ENCODE results near the gene INPP4A.
A peak's percentile ranks its signal among the peaks of the same experiment; 100 is the strongest.

INPP4A gene

DNA sequence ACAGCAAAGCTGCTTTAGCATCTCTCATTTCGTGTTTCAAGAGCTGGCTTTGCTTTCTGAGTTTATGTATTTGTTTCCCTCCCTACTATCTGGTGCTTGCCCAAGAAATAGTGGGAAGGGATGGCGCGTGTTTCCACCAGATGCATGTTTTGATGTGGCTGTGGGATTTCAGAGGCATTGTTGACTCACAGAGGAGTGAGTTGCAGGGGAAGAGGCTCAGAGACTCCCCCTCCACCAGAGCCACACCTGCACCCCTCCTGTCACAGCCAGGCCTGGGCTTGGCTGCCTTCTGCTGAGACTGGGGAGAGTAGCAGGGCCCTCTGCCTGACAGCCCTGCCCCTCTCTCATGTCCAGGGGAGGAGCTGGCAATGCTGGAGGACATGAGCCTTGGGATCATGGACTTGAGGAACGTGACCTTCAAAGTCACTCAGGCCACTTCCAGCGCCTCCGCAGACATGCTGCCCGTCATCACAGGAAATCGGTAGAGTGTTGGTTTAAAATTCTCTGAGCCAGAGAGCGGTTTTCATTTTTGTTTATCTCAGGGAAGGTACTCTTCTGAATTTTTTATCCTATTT is 120.7 kb downstream of the INPP4A start:
- DNase-seq: no peak
- in situ Hi-C loops (cut with HindIII; ENCODE audit: low pct_ligation_motif_present, low sequenced_read_pairs): no loop called here
- H3K36me3 ChIP-seq (replicated peaks): peaks cover 5% of the 10 kb centered on the region
- no peaks in the 10 kb centered on the region for H3K27me3 ChIP-seq (replicated peaks)
- H3K4me3 ChIP-seq (ENCODE audit: low read depth, low read length): no peak overlapping the region
- no peak overlapping the region for H3K27ac ChIP-seq
- TF ChIP-seq, protein P1, sequence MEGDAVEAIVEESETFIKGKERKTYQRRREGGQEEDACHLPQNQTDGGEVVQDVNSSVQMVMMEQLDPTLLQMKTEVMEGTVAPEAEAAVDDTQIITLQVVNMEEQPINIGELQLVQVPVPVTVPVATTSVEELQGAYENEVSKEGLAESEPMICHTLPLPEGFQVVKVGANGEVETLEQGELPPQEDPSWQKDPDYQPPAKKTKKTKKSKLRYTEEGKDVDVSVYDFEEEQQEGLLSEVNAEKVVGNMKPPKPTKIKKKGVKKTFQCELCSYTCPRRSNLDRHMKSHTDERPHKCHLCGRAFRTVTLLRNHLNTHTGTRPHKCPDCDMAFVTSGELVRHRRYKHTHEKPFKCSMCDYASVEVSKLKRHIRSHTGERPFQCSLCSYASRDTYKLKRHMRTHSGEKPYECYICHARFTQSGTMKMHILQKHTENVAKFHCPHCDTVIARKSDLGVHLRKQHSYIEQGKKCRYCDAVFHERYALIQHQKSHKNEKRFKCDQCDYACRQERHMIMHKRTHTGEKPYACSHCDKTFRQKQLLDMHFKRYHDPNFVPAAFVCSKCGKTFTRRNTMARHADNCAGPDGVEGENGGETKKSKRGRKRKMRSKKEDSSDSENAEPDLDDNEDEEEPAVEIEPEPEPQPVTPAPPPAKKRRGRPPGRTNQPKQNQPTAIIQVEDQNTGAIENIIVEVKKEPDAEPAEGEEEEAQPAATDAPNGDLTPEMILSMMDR (IDR thresholded peaks at IDR 0.05; ENCODE audit: low read depth, low read length, missing control alignments): no peak

- no peak overlapping the region for H3K27ac ChIP-seq
- H3K4me3 ChIP-seq (ENCODE audit: low read depth, low read length): no peak overlapping the region
- H3K27me3 ChIP-seq (replicated peaks): no peaks in the 10 kb centered on the region
- in situ Hi-C loops (cut with HindIII; ENCODE audit: low pct_ligation_motif_present, low sequenced_read_pairs): no loop called here
- DNase-seq: no peak
- TF ChIP-seq, protein P1 (IDR thresholded peaks at IDR 0.05; ENCODE audit: low read depth, low read length, missing control alignments): no peak
- H3K36me3 ChIP-seq (replicated peaks): peaks cover 5% of the 10 kb centered on the region
These were observed 121.3 kb downstream of the INPP4A start for GRCh38 chr2:98565941-98566340.

DNA sequence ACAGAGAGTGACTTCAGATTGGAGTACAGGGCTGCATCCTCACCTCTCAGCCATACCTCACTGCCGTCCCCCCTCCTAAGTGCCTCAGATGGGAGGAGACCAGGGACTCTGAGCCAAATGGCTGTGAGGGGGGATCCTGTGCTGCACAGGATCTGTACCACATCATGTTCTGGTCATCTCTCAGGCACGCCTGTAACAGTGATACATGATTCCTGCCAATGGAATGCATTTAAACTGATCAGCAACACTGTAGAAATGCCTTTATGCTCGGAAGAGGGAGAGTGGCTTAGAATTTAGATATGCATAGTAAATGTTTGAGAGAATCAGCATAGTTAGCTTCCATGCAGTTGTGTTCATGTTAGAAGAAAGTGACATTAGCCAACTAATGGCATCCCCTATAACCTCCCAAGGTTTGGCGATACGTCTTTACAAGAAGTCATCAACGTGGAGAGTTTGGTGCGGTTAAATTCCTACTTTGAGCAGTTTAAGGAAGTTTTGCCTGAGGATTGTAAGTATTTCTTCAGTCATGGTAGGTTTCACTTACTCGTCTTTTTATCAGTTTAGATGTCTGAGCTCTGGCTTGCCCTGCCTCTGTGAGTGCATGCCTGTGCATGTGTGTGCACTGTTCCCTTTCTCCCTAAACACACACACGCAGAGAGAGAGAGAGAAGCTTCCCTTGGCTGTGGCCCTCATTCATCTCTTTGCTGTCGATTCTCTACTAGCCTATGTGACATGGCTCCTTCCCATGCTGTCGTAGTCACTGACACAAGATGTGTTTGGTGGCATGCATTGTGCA is 123.7 kb downstream of the INPP4A start:
- no peak for DNase-seq
- Histone ChIP-seq H3K36me3 (replicated peaks) (peaks cover 5% of the 10 kb centered on the region), H3K27me3 (replicated peaks) (no peaks in the 10 kb centered on the region), H3K4me3 (ENCODE audit: low read depth, low read length) (no peak overlapping the region), H3K27ac (no peak overlapping the region)
- in situ Hi-C loops (cut with HindIII; ENCODE audit: low pct_ligation_motif_present, low sequenced_read_pairs): no loop called here
- TF ChIP-seq, protein P1 (IDR thresholded peaks at IDR 0.05; ENCODE audit: low read depth, low read length, missing control alignments): no peak

DNA sequence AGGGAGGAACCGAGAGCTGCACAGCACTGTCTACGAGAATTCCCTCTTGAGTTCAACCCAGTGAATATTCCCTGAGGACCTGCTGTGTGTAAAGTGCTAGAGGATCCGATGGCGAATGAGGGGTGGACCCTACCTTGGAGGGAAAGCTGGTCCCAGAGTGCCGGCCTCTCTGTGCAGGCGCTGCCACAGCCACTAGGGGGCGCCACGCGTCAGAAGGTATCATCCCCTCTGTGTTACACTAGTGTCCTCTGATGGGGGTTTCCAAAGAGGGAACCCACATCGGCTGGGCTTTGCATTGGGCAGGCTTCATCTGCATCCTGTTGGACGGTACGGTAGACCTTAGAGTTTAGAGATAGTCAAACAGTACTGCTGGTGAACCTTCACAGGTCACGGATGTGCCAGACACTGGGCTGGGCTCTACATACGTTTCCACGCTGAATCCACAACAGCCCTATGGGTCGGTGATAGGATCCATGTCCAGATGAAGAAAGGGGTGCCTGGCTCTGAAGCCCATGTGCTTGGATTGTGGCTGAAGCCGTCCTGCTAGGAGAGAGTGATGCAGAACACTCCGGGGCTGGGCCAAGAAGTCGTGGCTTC is 124.6 kb downstream of the INPP4A start:
- Histone ChIP-seq H3K27ac (no peak overlapping the region), H3K36me3 (replicated peaks) (peaks cover 5% of the 10 kb centered on the region), H3K4me3 (ENCODE audit: low read depth, low read length) (no peak overlapping the region), H3K27me3 (replicated peaks) (no peaks in the 10 kb centered on the region)
- in situ Hi-C loops (cut with HindIII; ENCODE audit: low pct_ligation_motif_present, low sequenced_read_pairs): no loop called here
- TF ChIP-seq, protein P1 (IDR thresholded peaks at IDR 0.05; ENCODE audit: low read depth, low read length, missing control alignments): peak; percentile 88
- DNase-seq: peak; percentile 11

DNA sequence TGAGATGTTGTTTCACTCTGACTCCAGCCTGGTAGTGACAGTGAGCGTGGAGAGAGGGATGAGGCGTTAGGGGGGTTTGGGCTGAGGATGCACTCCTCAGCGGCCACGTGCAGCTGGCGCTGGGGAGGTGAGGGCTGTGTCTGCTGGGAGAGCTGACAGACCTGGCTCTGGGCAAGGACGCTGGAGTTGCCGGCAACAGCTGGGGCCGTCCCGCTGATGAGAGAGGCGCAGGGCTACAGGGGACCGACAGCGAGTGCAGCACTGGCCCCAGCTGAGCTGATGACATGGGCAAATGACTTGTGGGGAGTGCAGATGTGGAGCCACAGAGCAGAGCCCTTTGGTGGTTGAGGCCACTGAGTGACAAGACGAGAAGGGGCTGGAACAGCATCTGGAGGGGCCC is 125.3 kb downstream of the INPP4A start:
- H3K4me3 ChIP-seq (ENCODE audit: low read depth, low read length): no peak overlapping the region
- in situ Hi-C loops (cut with HindIII; ENCODE audit: low pct_ligation_motif_present, low sequenced_read_pairs): no loop called here
- no peak overlapping the region for H3K27ac ChIP-seq
- no peaks in the 10 kb centered on the region for H3K27me3 ChIP-seq (replicated peaks)
- TF ChIP-seq, protein P1 (IDR thresholded peaks at IDR 0.05; ENCODE audit: low read depth, low read length, missing control alignments): no peak
- H3K36me3 ChIP-seq (replicated peaks): peaks cover 5% of the 10 kb centered on the region
- DNase-seq: no peak
